H9 (cell line): Measurements from ENCODE around the gene CD1D. TPM values are rescaled to one million over a fixed set of nuclear protein-coding genes. Genes with fewer than 3 reads are reported as not detected.

Experiments
- DNase-seq: peaks from one replicate; pipeline ENCODE4 v3.0.0-alpha.2; 2017
- H2AFZ ChIP-seq: one replicate; pipeline ENCODE4 v1.6.1; 2013; ENCODE audit warnings: mild to moderate bottlenecking, low read length, control low read depth, moderate library complexity
- H2AK5ac ChIP-seq: 2 replicates; pipeline ENCODE4 v1.6.1; 2013; ENCODE audit warnings: low read length, control low read depth, mixed read lengths; ENCODE audit not compliant: insufficient read length
- H2BK120ac ChIP-seq: one replicate; pipeline ENCODE4 v1.6.1; 2013; ENCODE audit warnings: low read depth, mild to moderate bottlenecking, low read length, control low read depth, inconsistent platforms; ENCODE audit not compliant: poor library complexity, severe bottlenecking
- H2BK12ac ChIP-seq: 2 replicates; pipeline ENCODE4 v1.6.1; 2013; ENCODE audit warnings: low read length, control low read depth, mixed read lengths, low read depth; ENCODE audit not compliant: insufficient read length
- H2BK15ac ChIP-seq: 2 replicates; pipeline ENCODE4 v1.6.1; 2013; ENCODE audit warnings: low read depth, low read length, control low read depth
- H2BK20ac ChIP-seq: one replicate; pipeline ENCODE4 v1.6.1; 2013; ENCODE audit warnings: low read depth, mild to moderate bottlenecking, low read length, control low read depth, inconsistent platforms; ENCODE audit not compliant: poor library complexity, severe bottlenecking
- H2BK5ac ChIP-seq: 2 replicates; pipeline ENCODE4 v1.6.1; 2013; ENCODE audit warnings: low read length, control low read depth, mixed read lengths; ENCODE audit not compliant: insufficient read length
- H3K14ac ChIP-seq: 2 replicates; pipeline ENCODE4 v1.6.1; 2013; ENCODE audit warnings: low read length, control low read depth; ENCODE audit not compliant: insufficient read depth
- H3K18ac ChIP-seq: 2 replicates; pipeline ENCODE4 v1.6.1; 2013; ENCODE audit warnings: low read depth, mild to moderate bottlenecking, mixed read lengths, low read length, control low read depth; ENCODE audit not compliant: insufficient read length
- H3K23ac ChIP-seq: 2 replicates; pipeline ENCODE4 v1.6.1; 2013; ENCODE audit warnings: low read length, control low read depth, mixed read lengths, low read depth; ENCODE audit not compliant: insufficient read length
- H3K23me2 ChIP-seq: 2 replicates; pipeline ENCODE4 v1.6.1; 2013; ENCODE audit warnings: low read depth, mild to moderate bottlenecking, mixed read lengths, low read length, control low read depth; ENCODE audit not compliant: insufficient read length, poor library complexity, severe bottlenecking
- H3K27ac ChIP-seq: 2 replicates; pipeline ENCODE4 v1.5.1; 2013; ENCODE audit warnings: low read length, control low read depth, mixed read lengths, low read depth; ENCODE audit not compliant: insufficient read length
- H3K27me3 ChIP-seq: 2 replicates; pipeline ENCODE4 v1.6.1; 2013; ENCODE audit warnings: low read length, control low read depth, inconsistent platforms; ENCODE audit not compliant: insufficient read depth
- H3K4ac ChIP-seq: 2 replicates; pipeline ENCODE4 v1.6.1; 2013; ENCODE audit warnings: low read depth, mild to moderate bottlenecking, control low read depth, inconsistent platforms, low read length, moderate library complexity
- H3K4me1 ChIP-seq: 2 replicates; pipeline ENCODE4 v1.6.1; 2013; ENCODE audit warnings: low read length, control low read depth, inconsistent platforms; ENCODE audit not compliant: insufficient read depth
- H3K4me2 ChIP-seq: 2 replicates; pipeline ENCODE4 v1.6.1; 2013; ENCODE audit warnings: low read length, control low read depth, mixed read lengths; ENCODE audit not compliant: insufficient read length, insufficient read depth
- H3K56ac ChIP-seq: 2 replicates; pipeline ENCODE4 v1.6.1; 2013; ENCODE audit warnings: low read depth, mild to moderate bottlenecking, mixed read lengths, low read length, control low read depth; ENCODE audit not compliant: insufficient read length
- H3K79me1 ChIP-seq: 2 replicates; pipeline ENCODE4 v1.6.1; 2013; ENCODE audit warnings: low read depth, mild to moderate bottlenecking, moderate library complexity, low read length, control low read depth, inconsistent platforms; ENCODE audit not compliant: insufficient read depth, poor library complexity, severe bottlenecking
- H3K79me2 ChIP-seq: 2 replicates; pipeline ENCODE4 v1.6.1; 2013; ENCODE audit warnings: low read length, control low read depth, inconsistent platforms; ENCODE audit not compliant: insufficient read depth
- H3K9ac ChIP-seq: 2 replicates; pipeline ENCODE4 v1.6.1; 2013; ENCODE audit warnings: low read length, control low read depth, mixed read lengths; ENCODE audit not compliant: insufficient read length; ENCODE audit errors: extremely low read depth
- H3K9me3 ChIP-seq: one replicate; pipeline ENCODE4 v1.6.1; 2013; ENCODE audit warnings: low read depth, low read length, inconsistent platforms; ENCODE audit not compliant: control insufficient read depth
- H3T11ph ChIP-seq: one replicate; pipeline ENCODE4 v1.6.1; 2013; ENCODE audit warnings: mild to moderate bottlenecking, low read length, control low read depth, inconsistent platforms
- H4K20me1 ChIP-seq: one replicate; pipeline ENCODE4 v1.6.1; 2013; ENCODE audit not compliant: control insufficient read depth, insufficient read length, insufficient read depth
- H4K5ac ChIP-seq: 2 replicates; pipeline ENCODE4 v1.6.1; 2013; ENCODE audit warnings: low read depth, mild to moderate bottlenecking, mixed read lengths, low read length, control low read depth; ENCODE audit not compliant: insufficient read length
- H4K8ac ChIP-seq: replicated peaks from 2 replicates; pipeline ENCODE4 v1.6.1; 2013; ENCODE audit warnings: low read length, control low read depth, mixed read lengths, low read depth; ENCODE audit not compliant: insufficient read length
- H4K91ac ChIP-seq: 2 replicates; pipeline ENCODE4 v1.6.1; 2013; ENCODE audit warnings: low read depth, mild to moderate bottlenecking, moderate library complexity, mixed read lengths, low read length, control low read depth; ENCODE audit not compliant: insufficient read length
- H3K27ac Mint-ChIP-seq, 3 experiments: 2 replicates in 2 of 3; 3 replicates in 1 of 3; pipeline ENCODE4 v1.8.0; 2020 to 2021; ENCODE audit warnings: mixed read lengths in 3 of 3, mild to moderate bottlenecking in 1 of 3, moderate library complexity in 1 of 3
- H3K27me3 Mint-ChIP-seq: 2 replicates; pipeline ENCODE4 v1.8.0; 2021; ENCODE audit warnings: low read depth, mild to moderate bottlenecking, moderate library complexity, mixed read lengths
- H3K36me3 Mint-ChIP-seq, 3 experiments: 2 replicates in 2 of 3; 3 replicates in 1 of 3; pipeline ENCODE4 v1.8.0; 2020 to 2021; ENCODE audit warnings: low read depth in 3 of 3, mixed read lengths in 3 of 3; ENCODE audit not compliant: insufficient read depth in 1 of 3
- H3K4me1 Mint-ChIP-seq, 2 experiments: 2 replicates each; pipeline ENCODE4 v1.8.0; 2020; ENCODE audit warnings: mixed read lengths in 2 of 2
- H3K4me3 Mint-ChIP-seq, 2 experiments: 2 replicates in 1 of 2; 3 replicates in 1 of 2; pipeline ENCODE4 v1.8.0; 2020 to 2021; ENCODE audit warnings: mild to moderate bottlenecking in 2 of 2, mixed read lengths in 2 of 2, moderate library complexity in 1 of 2
- H3K9me3 Mint-ChIP-seq, 2 experiments: 2 replicates in 1 of 2; 3 replicates in 1 of 2; pipeline ENCODE4 v1.8.0; 2020; ENCODE audit warnings: mild to moderate bottlenecking in 2 of 2, mixed read lengths in 2 of 2, moderate library complexity in 1 of 2
- CTCF ChIP-seq: fragments of 200-600 bp; sonication (generic); conservative IDR thresholded peaks from 3 replicates; pipeline ENCODE4 v1.8.0; 2021; ENCODE audit warnings: antibody characterized with exemption, mild to moderate bottlenecking
- WGBS: extraction: QIAGEN DNeasy Blood & Tissue Kit; methylation state at CpG from one replicate; pipeline ENCODE4 v1.1.7; 2013; ENCODE audit warnings: missing lambda C conversion rate, low lambda C conversion rate, mixed read lengths; ENCODE audit not compliant: insufficient read length; ENCODE audit errors: extremely low coverage; 5-methylcytosine and 5-hydroxymethylcytosine counted together
- total RNA-seq: library from RNA; stranded (reverse); gene quantifications from 2 replicates; pipeline ENCODE4 v1.2.1, GENCODE V29; 2021

The CD1D gene
- total RNA-seq, 1 experiment from 2014 or later, result 0.98 TPM

- Histone ChIP-seq H2BK120ac (no peak overlapping the region), H4K20me1 (no peaks in the 10 kb centered on the region), H3K79me2 (no peaks in the 10 kb centered on the region), H3K56ac (no peak overlapping the region), H3K9ac (no peak overlapping the region), H3K4ac (no peak overlapping the region), H3K14ac (no peak overlapping the region), H3K23me2 (no peaks in the 10 kb centered on the region), H3K23ac (no peak overlapping the region), H4K91ac (no peak overlapping the region), H3K79me1 (no peaks in the 10 kb centered on the region), H2AFZ (no peak overlapping the region), H2BK20ac (no peak overlapping the region), H2BK5ac (no peak overlapping the region), H2AK5ac (no peak overlapping the region), H4K8ac (no peak overlapping the region), H3K4me1 (no peaks in the 10 kb centered on the region), H3K27me3 (no peaks in the 10 kb centered on the region; the same call in 1 of the 2 replicates), H3T11ph (no peak overlapping the region), H2BK12ac (no peak overlapping the region), H3K27ac (no peak overlapping the region), H3K4me2 (no peak overlapping the region), H3K18ac (no peak overlapping the region), H2BK15ac (no peak overlapping the region), H3K9me3 (no peaks in the 10 kb centered on the region), H4K5ac (no peak overlapping the region)
- no peak overlapping the region for H3K4me3 Mint-ChIP-seq
- H3K36me3 Mint-ChIP-seq, result 0 out of 7 replicates have a peak, but pooled peaks cover 0 to 5% (median 0%) of the 10 kb centered on the region in 3 experiments
- H3K27me3 Mint-ChIP-seq, result peaks cover 55% of the 10 kb centered on the region
- no peak for TF ChIP-seq CTCF
- H3K27ac Mint-ChIP-seq, result no peak overlapping the region
- WGBS, result no CpG with 5 or more reads among the region's 2 CpGs
- DNase-seq, result no peak
- peaks cover 0 to 17% of the 10 kb centered on the region in 2 experiments for H3K4me1 Mint-ChIP-seq
- H3K9me3 Mint-ChIP-seq, result peaks cover 0 to 5% of the 10 kb centered on the region in 2 experiments; a peak in 1 of 5 replicates
Measured at GRCh38 chr1:158146739-158147138, 34.0 kb upstream of the CD1D start.
